ENCODE data around the gene TENM4. TPM values are rescaled to one million over a fixed set of nuclear protein-coding genes. Genes with fewer than 3 reads are reported as not detected.

Gene TENM4
- 10 to 100 TPM in 2 of 4 donors, 1 to 10 TPM in 2; 5.5 to 12.3 (median 8.9) TPM for total RNA-seq

DNA sequence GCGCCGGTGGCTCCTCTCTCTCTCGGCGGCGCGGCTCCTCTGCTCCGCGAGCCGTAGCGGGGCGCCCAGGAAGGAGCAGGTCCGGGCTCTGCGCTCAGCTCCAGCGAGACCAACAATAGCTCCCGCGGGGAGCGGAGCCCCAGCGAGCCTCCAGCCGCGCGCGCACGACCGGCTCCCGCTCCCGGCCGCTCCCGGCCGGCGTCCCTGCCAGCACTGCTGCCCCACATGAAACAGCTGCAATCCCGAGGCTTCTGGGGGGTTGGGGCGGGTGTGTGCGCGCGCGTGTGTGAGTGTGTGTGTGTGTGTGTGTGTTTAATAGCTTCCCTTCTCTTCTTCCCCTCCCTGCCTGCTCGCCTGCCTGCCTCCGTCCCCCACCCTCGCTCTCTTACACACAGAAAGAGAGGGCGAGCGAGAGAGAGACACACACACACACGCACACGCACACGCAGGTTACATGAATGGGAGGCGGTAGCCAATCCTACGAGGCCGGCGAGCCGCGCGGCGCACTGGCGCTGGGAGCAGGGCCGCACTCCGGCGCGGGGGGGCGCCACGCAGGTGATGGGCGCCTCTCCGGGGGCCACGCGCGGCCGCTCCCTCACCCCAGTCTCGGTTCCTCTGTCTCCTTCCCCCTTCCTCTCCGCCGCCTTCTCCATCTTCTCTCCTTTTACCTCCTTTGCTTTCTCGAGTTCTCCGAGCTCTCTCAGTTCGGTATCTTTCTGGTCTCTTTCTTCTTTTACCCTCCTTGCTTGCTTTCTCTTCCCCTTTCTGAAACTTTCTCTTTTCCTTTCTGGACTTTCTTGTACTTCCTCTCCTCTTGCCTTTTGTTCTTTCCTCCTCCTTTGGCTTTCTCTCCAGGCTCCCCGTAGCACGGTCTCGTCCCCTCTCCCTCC lies at the start of gene TENM4:
TSS of gene TENM4 (minus strand) at position 460 of the 890 bp plus-strand sequence. CDS start 371,086 bp downstream, outside the sequence.
- H3K9me3 ChIP-seq: no peaks in the 10 kb centered on the region
- peak; percentile 77 for ATAC-seq
- TF ChIP-seq EP300 (IDR thresholded peaks at IDR 0.05) (no peak), POLR2A (IDR thresholded peaks at IDR 0.05) (peak in 1 of 2 donors; percentile 40), POLR2AphosphoS5 (IDR thresholded peaks at IDR 0.05) (peak; percentile 13)
- TF ChIP-seq, protein P1, sequence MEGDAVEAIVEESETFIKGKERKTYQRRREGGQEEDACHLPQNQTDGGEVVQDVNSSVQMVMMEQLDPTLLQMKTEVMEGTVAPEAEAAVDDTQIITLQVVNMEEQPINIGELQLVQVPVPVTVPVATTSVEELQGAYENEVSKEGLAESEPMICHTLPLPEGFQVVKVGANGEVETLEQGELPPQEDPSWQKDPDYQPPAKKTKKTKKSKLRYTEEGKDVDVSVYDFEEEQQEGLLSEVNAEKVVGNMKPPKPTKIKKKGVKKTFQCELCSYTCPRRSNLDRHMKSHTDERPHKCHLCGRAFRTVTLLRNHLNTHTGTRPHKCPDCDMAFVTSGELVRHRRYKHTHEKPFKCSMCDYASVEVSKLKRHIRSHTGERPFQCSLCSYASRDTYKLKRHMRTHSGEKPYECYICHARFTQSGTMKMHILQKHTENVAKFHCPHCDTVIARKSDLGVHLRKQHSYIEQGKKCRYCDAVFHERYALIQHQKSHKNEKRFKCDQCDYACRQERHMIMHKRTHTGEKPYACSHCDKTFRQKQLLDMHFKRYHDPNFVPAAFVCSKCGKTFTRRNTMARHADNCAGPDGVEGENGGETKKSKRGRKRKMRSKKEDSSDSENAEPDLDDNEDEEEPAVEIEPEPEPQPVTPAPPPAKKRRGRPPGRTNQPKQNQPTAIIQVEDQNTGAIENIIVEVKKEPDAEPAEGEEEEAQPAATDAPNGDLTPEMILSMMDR (IDR thresholded peaks at IDR 0.05): peak in 3 of 4 experiments; percentile 30 to 62 (median 34)
- peak within 1 kb of the TSS; percentile 11 to 92 (median 86) for H3K27ac ChIP-seq
- no peaks in the 10 kb centered on the region for H3K36me3 ChIP-seq
- peaks cover 69% of the 10 kb centered on the region for H3K27me3 ChIP-seq
- H3K4me1 ChIP-seq: peaks cover 0 to 53% (median 29%) of the 10 kb centered on the region in 3 donors
- peak within 1 kb of the TSS; percentile 55 to 63 for H3K4me3 ChIP-seq
- WGBS, 2 donors (ENCODE audit: low coverage in 1 of 2): 1 to 4% methylated on average over 21 to 29 of the region's 74 CpGs

- WGBS, 2 donors (ENCODE audit: low coverage in 1 of 2): 78 to 90% methylated on average over 4 of the region's 4 CpGs
- no peak overlapping the region for H3K4me3 ChIP-seq
- H3K27ac ChIP-seq: no peak overlapping the region
- ATAC-seq: no peak
- TF ChIP-seq POLR2AphosphoS5 (IDR thresholded peaks at IDR 0.05) (no peak), EP300 (IDR thresholded peaks at IDR 0.05) (no peak), POLR2A (IDR thresholded peaks at IDR 0.05) (no peak)
- TF ChIP-seq, protein P1 (IDR thresholded peaks at IDR 0.05): no peak
- no peaks in the 10 kb centered on the region for H3K36me3 ChIP-seq
- no peaks in the 10 kb centered on the region for H3K9me3 ChIP-seq
- H3K4me1 ChIP-seq: no peaks in the 10 kb centered on the region
- H3K27me3 ChIP-seq: peaks cover 5% of the 10 kb centered on the region
Observed at GRCh38 chr11:79488286-79488685, 47.5 kb upstream of the TENM4 start.

DNA sequence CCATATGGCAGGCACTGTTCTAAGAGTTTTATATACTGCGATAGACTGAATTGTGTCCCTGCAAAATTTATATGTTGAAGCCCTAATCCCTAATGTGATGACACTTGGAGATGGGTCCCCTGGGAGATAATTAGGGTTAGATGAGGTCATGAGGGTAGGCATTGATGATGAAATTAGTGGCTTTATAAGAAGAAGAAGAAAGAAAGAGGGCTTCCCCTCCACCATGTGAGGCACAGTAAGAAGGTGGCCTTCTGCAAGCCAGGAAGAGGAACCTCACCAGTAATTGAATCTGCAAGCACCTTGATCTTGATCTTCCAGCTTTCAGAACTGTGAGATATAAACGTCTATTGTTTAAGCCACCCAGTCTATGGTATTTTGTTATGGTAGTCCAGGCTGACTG lies 46.6 kb upstream of the TENM4 start:
- Histone ChIP-seq H3K27me3 (peaks cover 4% of the 10 kb centered on the region), H3K4me1 (no peaks in the 10 kb centered on the region), H3K4me3 (no peak overlapping the region), H3K36me3 (no peaks in the 10 kb centered on the region), H3K9me3 (no peaks in the 10 kb centered on the region), H3K27ac (no peak overlapping the region)
- ATAC-seq: no peak
- WGBS, 2 donors (ENCODE audit: low coverage in 1 of 2): 93 to 100% methylated on average over 1 to 2 of the region's 2 CpGs
- TF ChIP-seq POLR2AphosphoS5 (IDR thresholded peaks at IDR 0.05): no peak
- no peak for TF ChIP-seq EP300 (IDR thresholded peaks at IDR 0.05)
- TF ChIP-seq POLR2A (IDR thresholded peaks at IDR 0.05): no peak
- TF ChIP-seq, protein P1 (IDR thresholded peaks at IDR 0.05): no peak

DNA sequence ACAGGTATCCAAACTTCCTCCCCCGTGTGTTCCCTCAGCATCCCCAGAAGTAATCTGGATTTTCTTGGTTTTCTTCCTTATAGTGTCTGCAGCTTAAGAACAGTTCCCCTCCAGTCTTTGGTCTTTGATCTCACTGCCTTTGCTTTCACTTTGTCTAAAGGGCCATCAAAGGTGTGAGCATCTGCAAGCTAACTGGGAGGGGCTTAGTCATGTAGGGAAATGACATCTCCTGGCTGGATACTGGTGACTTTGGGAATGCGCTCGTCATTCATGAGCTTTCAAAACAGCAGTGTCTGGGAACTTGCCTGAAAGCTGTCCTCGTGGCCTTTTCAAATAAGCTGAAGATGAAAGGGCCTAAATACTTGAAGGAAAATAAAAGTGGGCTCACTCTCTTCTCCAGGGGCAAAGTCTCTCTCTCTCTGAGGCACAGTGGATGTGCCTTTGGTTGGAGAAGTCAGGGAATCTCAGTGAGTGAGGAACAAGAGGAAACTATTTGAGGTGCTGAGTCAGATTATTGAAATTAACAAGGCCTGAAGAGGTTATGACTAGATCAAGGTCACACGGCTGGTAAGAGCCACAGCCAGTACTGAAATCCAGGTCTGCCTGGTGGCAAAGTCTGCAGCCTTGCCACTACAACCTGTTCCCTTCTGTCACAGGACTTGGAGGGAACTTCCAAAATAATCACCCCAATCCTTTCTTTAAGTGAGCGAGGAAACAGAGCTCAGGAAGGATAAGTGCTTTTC lies 45.6 kb upstream of the TENM4 start:
- no peak for ATAC-seq
- WGBS, 2 donors (ENCODE audit: low coverage in 1 of 2): 61 to 76% methylated on average over 2 to 5 of the region's 6 CpGs
- H3K36me3 ChIP-seq: no peaks in the 10 kb centered on the region
- no peaks in the 10 kb centered on the region for H3K27me3 ChIP-seq
- no peaks in the 10 kb centered on the region for H3K4me1 ChIP-seq
- H3K4me3 ChIP-seq: no peak overlapping the region
- TF ChIP-seq POLR2AphosphoS5 (IDR thresholded peaks at IDR 0.05) (no peak), POLR2A (IDR thresholded peaks at IDR 0.05) (no peak), EP300 (IDR thresholded peaks at IDR 0.05) (no peak)
- TF ChIP-seq, protein P1 (IDR thresholded peaks at IDR 0.05): no peak
- no peaks in the 10 kb centered on the region for H3K9me3 ChIP-seq
- no peak overlapping the region for H3K27ac ChIP-seq
